HG02571 (cell line): ENCODE results near the gene RECQL5.

Source experiments
- ATAC-seq: cut with Tn5 transposase; IDR thresholded peaks from one replicate; pipeline ENCODE4 v1.9.1; 2021; ENCODE audit warnings: mild to moderate bottlenecking, moderate library complexity; ENCODE audit not compliant: unreplicated experiment

The RECQL5 gene

GRCh38 chr17:75688209-75688825 lies 21.4 kb upstream of the RECQL5 start:
- ATAC-seq = no peak

DNA sequence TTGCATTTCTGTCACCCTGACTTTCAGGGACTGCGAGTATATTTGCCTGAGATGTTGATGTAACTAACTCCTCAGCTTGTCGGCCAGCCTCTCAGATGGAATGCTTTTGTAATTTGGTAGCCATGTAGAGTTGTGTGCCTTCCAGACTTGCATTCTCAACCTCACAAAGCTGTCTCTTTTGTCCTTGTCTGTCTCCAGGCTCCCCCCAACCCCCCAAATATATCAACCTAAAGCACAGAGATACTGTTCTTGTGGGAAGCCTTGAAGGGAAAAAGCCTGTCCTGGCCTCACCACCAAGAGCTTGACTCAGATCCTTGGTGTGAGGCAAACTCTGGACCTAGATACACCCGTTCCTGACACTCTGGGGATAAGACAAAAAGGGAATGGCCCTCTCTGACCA lies 18.5 kb upstream of the RECQL5 start:
- no peak for ATAC-seq

- no peak for ATAC-seq
These were observed 18.0 kb upstream of the RECQL5 start for GRCh38 chr17:75684924-75685323.

DNA sequence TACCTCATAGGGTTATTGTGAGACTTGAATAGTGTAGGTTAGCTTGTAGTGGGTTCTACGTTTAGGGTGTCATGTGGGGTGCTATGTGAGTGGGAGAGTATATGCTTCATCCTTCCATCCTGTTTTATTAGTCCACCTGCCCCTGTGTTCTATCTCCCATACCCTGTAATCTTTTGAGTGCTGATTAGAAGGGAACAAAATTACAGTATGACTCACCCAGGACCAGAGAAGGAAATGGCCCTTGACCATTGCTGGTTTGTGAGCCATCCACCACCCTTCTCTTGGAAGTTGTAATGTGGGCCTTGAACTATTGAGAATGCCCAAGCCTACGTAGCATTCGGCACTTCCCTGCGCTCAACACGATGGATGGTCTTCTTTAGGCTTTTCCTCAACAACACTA lies 17.3 kb upstream of the RECQL5 start:
- no peak for ATAC-seq

DNA sequence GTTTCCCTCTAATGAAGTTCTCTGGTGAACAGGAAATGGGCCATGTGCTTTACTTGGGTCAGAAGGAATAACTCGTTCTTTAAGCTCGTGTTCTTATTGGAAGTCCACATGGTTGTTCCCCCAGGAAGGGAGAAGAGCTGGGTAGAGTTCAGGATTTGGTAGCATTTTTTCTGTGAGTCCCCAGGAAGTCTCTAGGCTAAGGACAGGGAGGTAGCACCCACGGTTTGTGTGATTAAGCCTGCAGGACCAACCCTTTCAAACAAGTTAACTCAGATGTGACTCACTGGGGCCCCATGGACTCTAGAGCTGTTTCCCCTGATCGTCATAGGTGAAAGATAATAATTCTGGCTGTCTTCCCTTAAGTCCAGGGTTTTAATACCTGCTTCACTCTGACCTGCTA lies 16.6 kb upstream of the RECQL5 start:
- ATAC-seq = no peak

DNA sequence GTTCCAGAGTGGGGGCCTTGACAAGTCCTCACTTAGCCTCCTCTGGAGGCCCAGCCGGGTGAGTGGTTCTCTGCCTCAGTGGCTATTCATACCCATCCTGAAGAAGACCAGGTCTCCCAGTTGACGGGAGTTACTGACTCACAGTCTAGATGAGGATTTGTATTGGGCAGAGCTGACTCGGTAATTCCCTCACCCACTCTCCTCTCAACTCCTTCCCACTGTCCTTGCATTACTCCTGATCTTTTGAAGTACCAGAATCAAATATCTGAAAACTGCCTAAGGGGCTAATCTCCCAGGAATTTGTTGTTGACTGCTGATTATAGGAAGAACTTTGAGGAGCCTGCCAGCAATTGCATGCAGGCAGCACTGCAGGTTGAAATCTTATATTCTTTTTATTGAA lies 14.3 kb upstream of the RECQL5 start:
- no peak for ATAC-seq

DNA sequence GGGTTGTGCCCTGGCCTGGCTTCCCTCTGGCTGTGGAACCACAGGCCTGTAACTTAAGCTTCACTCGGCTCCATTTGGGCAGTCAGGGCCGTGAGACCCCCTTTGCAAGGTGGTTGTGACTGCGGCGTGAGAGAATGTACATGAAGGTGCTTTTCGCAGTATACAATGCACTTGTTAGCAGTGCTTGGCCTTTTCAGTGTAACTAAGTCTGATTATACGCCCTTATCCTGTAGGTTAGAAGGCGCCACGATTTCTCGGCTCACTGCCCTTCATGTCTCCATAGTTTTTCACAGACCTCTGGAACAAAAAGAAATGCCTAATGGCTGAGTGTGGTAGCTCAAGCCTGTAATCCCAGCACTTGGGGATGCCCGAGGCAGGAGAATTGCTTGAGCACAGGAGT lies 13.5 kb upstream of the RECQL5 start:
- no peak for ATAC-seq

GRCh38 chr17:75679706-75680211 lies 12.8 kb upstream of the RECQL5 start:
- no peak for ATAC-seq

DNA sequence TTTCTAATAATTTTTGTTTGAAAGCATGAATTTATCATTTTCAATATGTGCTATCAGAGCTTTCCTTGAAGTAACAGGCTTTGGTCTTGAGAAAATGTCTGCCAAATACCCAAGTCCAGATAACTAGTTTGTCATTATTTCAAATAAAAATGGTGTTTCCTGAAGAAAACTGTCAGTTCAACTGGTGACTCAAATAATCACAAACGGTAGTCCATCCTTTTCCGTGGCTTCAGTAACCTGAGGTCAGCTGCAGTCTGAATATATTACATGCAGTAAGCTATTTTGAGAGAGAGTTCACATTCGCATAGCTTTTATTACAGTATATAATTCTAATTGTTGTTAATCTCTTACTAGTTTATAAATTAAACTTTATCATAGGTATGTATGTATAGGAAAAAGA lies 9.5 kb upstream of the RECQL5 start:
- no peak for ATAC-seq

DNA sequence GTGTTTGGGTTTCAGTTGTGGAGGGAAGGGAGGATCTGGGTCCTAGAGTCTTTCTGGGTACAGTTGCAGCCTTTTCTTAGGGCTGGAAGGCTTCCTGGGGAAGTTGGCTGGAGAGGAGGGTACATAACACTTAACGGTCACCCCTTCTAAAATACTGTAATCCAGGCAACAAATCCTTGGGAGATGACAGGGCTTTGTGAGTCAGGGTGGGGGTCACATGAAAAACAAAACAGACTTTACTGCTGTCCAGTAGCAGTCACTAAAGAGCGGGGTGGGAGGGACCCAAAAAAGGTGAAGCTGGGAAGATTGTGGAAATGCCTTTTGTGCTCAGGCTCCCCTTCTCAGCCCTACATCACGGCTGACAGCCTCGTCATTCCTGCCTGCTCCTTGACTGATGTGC lies 6.5 kb upstream of the RECQL5 start:
- ATAC-seq = no peak

- no peak for ATAC-seq
These were observed 5.1 kb upstream of the RECQL5 start for GRCh38 chr17:75672011-75672410.

DNA sequence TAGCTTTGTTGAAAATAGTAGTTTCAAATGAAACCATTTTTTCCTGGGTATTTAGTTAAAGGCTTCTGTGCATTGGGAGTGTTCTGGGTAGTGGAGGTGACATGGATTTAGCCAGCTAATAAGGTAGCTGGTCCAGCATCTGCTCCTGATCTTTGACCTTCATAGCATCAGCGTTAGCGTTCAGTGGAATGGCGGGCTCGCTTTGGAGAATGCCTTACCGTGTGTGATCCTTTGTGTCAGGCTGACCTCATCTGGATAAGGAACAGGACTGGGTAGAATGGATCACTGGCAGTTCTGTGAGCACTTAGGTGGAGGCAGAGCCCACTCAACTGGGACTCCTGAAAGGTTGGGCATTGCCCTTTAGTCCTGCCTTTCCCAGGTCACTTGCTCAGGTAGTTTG lies 3.9 kb upstream of the RECQL5 start:
- ATAC-seq = no peak

DNA sequence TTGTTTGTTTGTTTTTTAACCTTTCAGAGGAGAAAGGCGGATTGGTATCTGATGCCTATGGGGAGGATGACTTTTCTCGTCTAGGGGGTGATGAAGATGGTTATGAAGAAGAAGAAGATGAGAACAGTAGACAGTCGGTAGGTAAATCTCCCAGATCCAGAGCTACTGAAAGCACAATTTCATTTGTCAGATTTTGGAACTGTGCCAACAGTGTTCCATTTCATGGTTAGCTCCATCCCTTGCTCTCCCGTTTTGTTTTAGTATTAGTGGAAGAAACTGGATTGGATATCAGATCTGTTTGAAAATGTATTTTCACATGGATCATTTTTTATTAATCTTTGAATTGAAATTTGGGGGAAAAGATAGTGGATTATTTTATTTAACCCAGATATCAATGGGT lies 1.5 kb upstream of the RECQL5 start:
- no peak for ATAC-seq

DNA sequence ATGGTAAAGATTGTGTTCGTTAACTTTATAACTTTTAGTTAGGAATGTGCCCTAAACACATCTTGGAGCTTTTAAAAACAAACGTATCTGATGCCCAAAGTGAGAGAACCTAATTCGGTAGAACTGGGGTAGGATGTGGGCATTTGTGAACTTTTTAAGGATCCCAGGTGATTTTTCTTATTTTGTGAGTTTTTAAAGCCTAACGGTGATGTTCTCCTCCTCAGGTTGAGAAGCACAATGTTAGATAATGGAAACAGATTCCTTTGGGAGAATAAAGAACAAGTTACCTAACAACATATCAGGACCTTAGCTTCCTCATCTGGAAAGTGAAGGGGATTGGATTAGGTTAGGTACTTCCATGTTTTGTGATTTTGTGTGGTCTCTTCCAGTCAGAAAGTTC lies 871 bp upstream of the RECQL5 start:
- no peak for ATAC-seq

DNA sequence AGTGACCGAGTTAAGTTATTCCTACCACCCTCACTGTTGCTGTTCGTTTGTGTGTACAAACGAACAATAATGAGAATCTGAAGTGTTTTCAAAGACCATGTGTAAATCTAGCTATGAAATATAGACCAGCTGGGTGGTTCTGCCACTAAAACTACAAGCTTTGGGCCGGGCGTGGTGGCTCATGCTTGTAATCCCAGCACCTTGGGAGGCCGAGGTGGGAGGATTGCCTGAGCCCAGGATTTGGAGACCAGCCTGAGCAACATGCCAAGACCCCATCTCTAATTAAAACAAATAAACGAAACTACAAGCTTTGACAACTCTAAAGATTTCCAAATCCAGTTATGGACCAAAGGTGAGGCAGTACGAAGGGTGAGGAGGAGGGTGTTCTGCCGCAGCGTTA lies 973 bp downstream of the RECQL5 start:
- no peak for ATAC-seq

- ATAC-seq = peak; percentile 45
These were observed 2.8 kb downstream of the RECQL5 start for GRCh38 chr17:75664099-75664549.

DNA sequence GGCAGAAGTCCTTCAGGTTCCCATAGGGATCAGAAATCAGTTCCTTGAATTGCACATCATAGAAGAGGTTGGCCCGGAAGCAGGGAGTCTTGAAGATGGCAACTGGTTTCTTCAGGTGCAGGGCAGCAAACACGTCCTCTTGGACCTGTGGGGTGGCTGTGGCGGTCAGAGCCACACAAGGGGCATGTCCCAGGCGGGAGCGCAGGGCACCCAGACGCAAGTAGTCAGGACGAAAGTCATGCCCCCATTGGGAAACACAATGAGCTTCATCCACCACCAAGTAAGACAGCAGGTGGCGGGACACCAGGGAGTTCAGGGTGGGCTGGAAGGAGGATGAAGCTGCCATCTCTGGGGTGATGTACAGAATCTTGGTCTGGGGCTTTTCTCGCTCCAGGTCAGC lies 4.4 kb downstream of the RECQL5 start:
- no peak for ATAC-seq

DNA sequence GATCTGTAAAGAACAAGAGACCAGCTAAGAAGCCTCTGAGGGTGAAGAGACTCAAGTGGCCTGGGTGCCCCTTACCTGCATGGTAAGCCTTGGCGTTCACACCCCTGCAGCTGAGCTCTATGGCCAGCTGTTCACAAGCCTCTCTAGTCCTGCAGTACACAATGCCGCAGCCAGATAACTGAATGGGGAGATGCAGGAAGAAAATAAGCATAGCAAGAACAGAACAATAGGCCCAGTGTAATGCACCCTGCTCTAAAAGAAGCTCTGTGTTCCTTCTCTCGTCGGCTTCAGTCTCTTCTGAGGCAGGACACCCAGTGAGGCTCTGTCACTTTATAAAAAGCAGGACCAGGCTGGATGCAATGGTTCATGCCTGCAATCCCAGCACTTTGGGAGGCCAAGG lies 5.4 kb downstream of the RECQL5 start:
- no peak for ATAC-seq

DNA sequence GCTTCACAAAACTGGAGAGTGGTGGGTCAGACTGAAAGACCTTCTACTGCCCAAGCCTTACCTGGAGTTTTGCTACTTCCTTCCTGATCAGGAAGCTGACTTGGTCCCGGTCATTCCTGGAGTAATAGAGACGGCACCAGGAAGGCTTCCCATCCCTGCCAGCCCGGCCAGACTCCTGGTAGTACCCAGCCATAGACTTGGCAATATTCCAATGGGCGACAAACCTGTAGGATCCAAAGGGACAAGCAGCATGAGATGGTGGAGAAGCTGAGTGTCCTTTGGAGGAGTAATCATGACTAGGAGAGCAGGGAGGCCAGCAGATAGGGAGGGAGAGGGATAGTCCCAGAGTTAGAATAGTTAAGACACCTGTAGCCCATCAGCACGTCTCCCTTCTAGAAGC lies 8.7 kb downstream of the RECQL5 start:
- no peak for ATAC-seq

GRCh38 chr17:75654176-75654575 lies 12.8 kb downstream of the RECQL5 start:
- ATAC-seq = no peak

- ATAC-seq = no peak
These were observed 13.9 kb downstream of the RECQL5 start for GRCh38 chr17:75652934-75653549.

DNA sequence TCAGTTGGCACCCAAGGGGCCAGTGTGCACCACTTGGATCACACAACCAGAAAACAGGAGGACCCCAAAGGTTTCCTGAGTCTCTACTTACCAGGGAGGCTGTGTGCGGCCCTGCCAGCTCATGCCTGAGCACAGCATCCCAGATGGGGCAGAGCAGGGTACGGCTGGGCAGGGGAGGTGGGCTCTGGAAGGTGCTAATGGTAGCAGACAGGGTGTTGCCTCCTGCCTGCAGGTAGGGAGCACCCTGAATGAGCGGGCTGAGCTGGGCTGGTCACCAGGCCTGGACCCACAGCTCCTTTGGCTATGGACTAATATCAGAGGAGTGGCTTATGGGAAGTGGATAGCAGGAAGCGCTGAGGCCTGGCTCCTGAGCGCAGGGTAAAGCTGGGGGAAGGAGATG lies 14.6 kb downstream of the RECQL5 start:
- no peak for ATAC-seq

- ATAC-seq = no peak
These were observed 16.1 kb downstream of the RECQL5 start for GRCh38 chr17:75650874-75651273.
